Subcutaneous adipose tissue (tissue), 4 donors: ENCODE measurements around the gene IFI30. TPM values are rescaled to one million over a fixed set of nuclear protein-coding genes. Genes with fewer than 3 reads are reported as not detected.

Experiments
- small RNA-seq: library from RNA; depleted of rRNA; stranded (forward); fragments of <200 nt; gene quantifications from one replicate; pipeline ENCODE3, GENCODE V24; 2016
- total RNA-seq, 4 donors: library from RNA; depleted of rRNA; stranded (reverse); fragments of >200 nt; gene quantifications; one replicate each; pipeline ENCODE4 v1.1.0, GENCODE V29; 2016
- TF ChIP-seq, protein P1 (sequence below): fragments of 450-650 bp; IDR thresholded peaks from one replicate; pipeline ENCODE4 v1.5.1; 2016; ENCODE audit warnings: low read depth, mild to moderate bottlenecking, control low read depth, antibody characterized with exemption, moderate library complexity

IFI30 gene
- total RNA-seq, 4 donors from 2014 or later = 47.8 to 934 (median 110) TPM

DNA sequence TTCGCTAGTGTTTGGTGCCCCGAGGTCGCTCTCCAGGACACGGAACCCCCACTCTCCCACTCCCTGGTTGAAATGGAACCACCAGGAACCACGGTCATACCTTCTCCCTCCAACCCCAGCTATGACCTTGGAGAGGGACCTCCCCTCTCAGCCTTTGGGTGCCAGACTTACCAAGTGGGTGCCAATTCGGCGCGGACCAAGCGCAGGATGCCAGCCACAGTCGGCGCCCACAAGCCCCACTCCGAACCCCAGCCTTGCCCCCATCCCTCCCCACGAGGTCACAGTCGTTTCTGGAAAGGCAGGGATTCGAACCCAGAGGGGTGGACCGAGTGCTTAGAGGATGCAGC is 51.7 kb downstream of the IFI30 start:
- TF ChIP-seq, protein P1, sequence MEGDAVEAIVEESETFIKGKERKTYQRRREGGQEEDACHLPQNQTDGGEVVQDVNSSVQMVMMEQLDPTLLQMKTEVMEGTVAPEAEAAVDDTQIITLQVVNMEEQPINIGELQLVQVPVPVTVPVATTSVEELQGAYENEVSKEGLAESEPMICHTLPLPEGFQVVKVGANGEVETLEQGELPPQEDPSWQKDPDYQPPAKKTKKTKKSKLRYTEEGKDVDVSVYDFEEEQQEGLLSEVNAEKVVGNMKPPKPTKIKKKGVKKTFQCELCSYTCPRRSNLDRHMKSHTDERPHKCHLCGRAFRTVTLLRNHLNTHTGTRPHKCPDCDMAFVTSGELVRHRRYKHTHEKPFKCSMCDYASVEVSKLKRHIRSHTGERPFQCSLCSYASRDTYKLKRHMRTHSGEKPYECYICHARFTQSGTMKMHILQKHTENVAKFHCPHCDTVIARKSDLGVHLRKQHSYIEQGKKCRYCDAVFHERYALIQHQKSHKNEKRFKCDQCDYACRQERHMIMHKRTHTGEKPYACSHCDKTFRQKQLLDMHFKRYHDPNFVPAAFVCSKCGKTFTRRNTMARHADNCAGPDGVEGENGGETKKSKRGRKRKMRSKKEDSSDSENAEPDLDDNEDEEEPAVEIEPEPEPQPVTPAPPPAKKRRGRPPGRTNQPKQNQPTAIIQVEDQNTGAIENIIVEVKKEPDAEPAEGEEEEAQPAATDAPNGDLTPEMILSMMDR = no peak

DNA sequence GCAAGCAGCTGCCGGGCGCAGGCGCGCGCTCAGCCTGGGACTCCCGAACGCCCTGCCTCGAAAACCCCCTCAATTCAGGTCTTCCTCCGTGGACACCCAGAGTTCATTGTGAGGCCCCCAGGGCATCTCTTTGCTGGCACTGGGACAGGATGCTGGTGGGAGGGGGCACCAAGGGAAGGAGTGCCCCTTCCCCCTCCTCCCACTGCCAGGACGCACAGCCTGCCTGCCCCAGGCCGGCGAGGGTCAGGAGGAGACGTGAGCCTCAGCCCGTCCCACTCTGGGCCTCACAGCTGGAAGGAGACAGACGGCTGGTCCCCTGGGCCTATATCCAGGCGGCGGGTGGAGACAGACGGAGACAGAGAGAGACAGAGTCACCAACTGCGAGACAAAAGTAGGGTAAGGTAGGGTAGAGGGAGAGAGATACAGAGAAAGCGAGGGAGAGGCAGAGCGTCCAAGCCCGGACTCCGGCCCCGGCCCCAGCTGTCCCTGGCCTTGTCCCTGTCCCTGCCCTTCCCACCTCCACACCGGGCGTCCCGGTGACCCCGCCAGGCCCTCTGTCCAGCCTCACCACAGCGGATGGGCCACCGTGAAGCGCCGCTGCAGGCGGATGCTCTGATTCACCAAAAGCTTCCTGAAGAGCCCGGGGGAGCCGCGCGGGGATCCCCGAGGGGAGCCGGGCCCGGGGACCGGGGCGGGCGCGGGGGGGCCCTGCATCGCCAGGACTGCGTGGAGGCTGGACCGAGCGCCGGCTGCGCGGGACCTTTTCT is 52.3 kb downstream of the IFI30 start, which contains the start of gene PDE4C:
Gene PDE4C, minus strand, starts transcription at position 737 of the 767 bp plus-strand sequence. Its CDS starts 23 bp downstream, at position 714.
- TF ChIP-seq, protein P1 = no peak

GRCh38 chr19:18226956-18227780 is 53.6 kb downstream of the IFI30 start:
- TF ChIP-seq, protein P1 = no peak

Small RNAs within 50 kb of the gene (small RNA-seq; reads per million reads assigned to genes)
- not detected for gene IFI30

Other genes with a start within 250 kb of the IFI30 start
- gene CCDC124, start 240.8 kb upstream of the IFI30 start, total RNA-seq = 10 to 100 TPM; 33.4 to 54.3 (median 42.7) TPM
- not detected for gene KCNN1, start 206.7 kb upstream of the IFI30 start, total RNA-seq
- 100 to 1,000 TPM in 2 of 4 donors, 10 to 100 TPM in 2; 38.5 to 140 (median 84.0) TPM for gene ARRDC2, start 165.6 kb upstream of the IFI30 start, total RNA-seq
- gene IL12RB1, start 86.9 kb upstream of the IFI30 start, total RNA-seq = 1 to 10 TPM in 3 of 4 donors, under 1 TPM in 1; 0.49 to 4.8 (median 2.2) TPM
- gene MAST3, start 76.0 kb upstream of the IFI30 start, total RNA-seq = 10 to 100 TPM in 1 of 4 donors, 1 to 10 TPM in 3; 5.1 to 12.2 (median 6.8) TPM
- gene PIK3R2, start 20.6 kb upstream of the IFI30 start, total RNA-seq = 1 to 10 TPM; 4.7 to 10.0 (median 7.0) TPM
- 10 to 100 TPM; 11.3 to 15.8 (median 13.8) TPM for gene MPV17L2, start 19.4 kb downstream of the IFI30 start, total RNA-seq
- under 1 TPM in 1 of 4 donors, not detected in 3; 0.51 TPM for gene RAB3A, start 30.2 kb downstream of the IFI30 start, total RNA-seq
- not detected for gene PDE4C, start 52.6 kb downstream of the IFI30 start, total RNA-seq
- 1 to 10 TPM; 1.3 to 7.9 (median 3.0) TPM for gene IQCN, start 100.6 kb downstream of the IFI30 start, total RNA-seq
- gene JUND, start 107.8 kb downstream of the IFI30 start, total RNA-seq = 100 to 1,000 TPM; 101 to 314 (median 150) TPM
- gene LSM4, start 149.3 kb downstream of the IFI30 start, total RNA-seq = 10 to 100 TPM; 70.3 to 87.7 (median 81.4) TPM
- gene PGPEP1, start 166.8 kb downstream of the IFI30 start, total RNA-seq = 10 to 100 TPM; 17.4 to 33.9 (median 22.6) TPM
- gene GDF15, start 212.3 kb downstream of the IFI30 start, total RNA-seq = 10 to 100 TPM in 2 of 4 donors, 1 to 10 TPM in 2; 1.7 to 20.6 (median 8.4) TPM
- gene LRRC25, start 223.8 kb downstream of the IFI30 start, total RNA-seq = 10 to 100 TPM in 3 of 4 donors, 1 to 10 TPM in 1; 8.3 to 32.0 (median 18.7) TPM
- 10 to 100 TPM; 19.8 to 32.0 (median 23.1) TPM for gene SSBP4, start 245.6 kb downstream of the IFI30 start, total RNA-seq